Esophagus squamous epithelium (tissue), 4 donors: ENCODE data around the gene MYPN.

Experiments used
- POLR2A ChIP-seq, 4 donors: fragments of 450-650 bp; IDR thresholded peaks; one replicate each; pipeline ENCODE4 v1.6.1; 2017; ENCODE audit warnings: antibody characterized with exemption in 4 of 4, mild to moderate bottlenecking in 4 of 4, moderate library complexity in 3 of 4
- TF ChIP-seq, protein P1 (sequence below), 6 experiments: fragments of 450-650 bp in 4 of 6; fragments of 200-600 bp in 2 of 6; sonication (generic) in 2 of 6; IDR thresholded peaks; one replicate each; pipeline ENCODE4 v1.5.1; 2016 to 2019; ENCODE audit warnings: antibody characterized with exemption in 6 of 6, mild to moderate bottlenecking in 4 of 6, moderate library complexity in 4 of 6

GRCh38 chr10:68086910-68087684, 22.2 kb upstream of the MYPN start:
- TF ChIP-seq POLR2A (IDR thresholded peaks at IDR 0.05): no peak
- TF ChIP-seq, protein P1, sequence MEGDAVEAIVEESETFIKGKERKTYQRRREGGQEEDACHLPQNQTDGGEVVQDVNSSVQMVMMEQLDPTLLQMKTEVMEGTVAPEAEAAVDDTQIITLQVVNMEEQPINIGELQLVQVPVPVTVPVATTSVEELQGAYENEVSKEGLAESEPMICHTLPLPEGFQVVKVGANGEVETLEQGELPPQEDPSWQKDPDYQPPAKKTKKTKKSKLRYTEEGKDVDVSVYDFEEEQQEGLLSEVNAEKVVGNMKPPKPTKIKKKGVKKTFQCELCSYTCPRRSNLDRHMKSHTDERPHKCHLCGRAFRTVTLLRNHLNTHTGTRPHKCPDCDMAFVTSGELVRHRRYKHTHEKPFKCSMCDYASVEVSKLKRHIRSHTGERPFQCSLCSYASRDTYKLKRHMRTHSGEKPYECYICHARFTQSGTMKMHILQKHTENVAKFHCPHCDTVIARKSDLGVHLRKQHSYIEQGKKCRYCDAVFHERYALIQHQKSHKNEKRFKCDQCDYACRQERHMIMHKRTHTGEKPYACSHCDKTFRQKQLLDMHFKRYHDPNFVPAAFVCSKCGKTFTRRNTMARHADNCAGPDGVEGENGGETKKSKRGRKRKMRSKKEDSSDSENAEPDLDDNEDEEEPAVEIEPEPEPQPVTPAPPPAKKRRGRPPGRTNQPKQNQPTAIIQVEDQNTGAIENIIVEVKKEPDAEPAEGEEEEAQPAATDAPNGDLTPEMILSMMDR (IDR thresholded peaks at IDR 0.05): no peak
